Activated naive CD8-positive, alpha-beta T cell treated with anti-CD3 and anti-CD28 coated beads, Interleukin-2, amount 50 U/mL, for 24 hours (primary cell): Measurements from ENCODE around the gene NUB1.

Experiments used
- ATAC-seq: fragments of 150-1000 bp; cut with Tn5 transposase; one replicate; pipeline ENCODE4 v1.10.0; 2021
- DNase-seq: peaks from one replicate; pipeline ENCODE4 v3.0.0; 2021
- H3K27ac Mint-ChIP-seq: one replicate; pipeline ENCODE4 v1.8.0; 2021; ENCODE audit warnings: mild to moderate bottlenecking, mixed read lengths
- H3K27me3 Mint-ChIP-seq: one replicate; pipeline ENCODE4 v1.8.0; 2021; ENCODE audit warnings: mixed read lengths
- H3K36me3 Mint-ChIP-seq: one replicate; pipeline ENCODE4 v1.8.0; 2021; ENCODE audit warnings: low read depth, mixed read lengths
- H3K4me1 Mint-ChIP-seq: one replicate; pipeline ENCODE4 v1.8.0; 2021; ENCODE audit warnings: mixed read lengths
- H3K4me3 Mint-ChIP-seq: one replicate; pipeline ENCODE4 v1.8.0; 2021; ENCODE audit warnings: mild to moderate bottlenecking, moderate library complexity, mixed read lengths
- H3K9me3 Mint-ChIP-seq: one replicate; pipeline ENCODE4 v1.8.0; 2021; ENCODE audit warnings: mixed read lengths

The NUB1 gene

DNA sequence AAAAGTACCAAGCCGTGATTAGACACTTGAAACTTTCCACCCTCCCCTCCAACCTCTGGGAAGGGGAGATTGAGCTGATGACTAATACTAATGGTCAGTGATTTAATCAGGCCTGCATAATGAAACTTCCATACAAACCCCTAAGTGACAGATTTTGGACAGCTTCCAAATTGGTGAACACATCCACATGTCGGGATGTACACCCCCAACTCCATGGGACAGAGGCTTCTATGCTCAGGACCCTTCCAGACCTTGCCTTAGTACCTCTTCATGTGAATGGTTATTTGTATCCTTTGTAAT lies 4.8 kb downstream of the NUB1 start:
- Mint-ChIP-seq H3K9me3 (no peaks in the 10 kb centered on the region), H3K36me3 (peaks cover 34% of the 10 kb centered on the region), H3K4me3 (no peak overlapping the region), H3K27me3 (no peaks in the 10 kb centered on the region), H3K4me1 (peaks cover 63% of the 10 kb centered on the region), H3K27ac (peak overlapping the region; percentile 75)
- ATAC-seq (no peak), DNase-seq (no peak)

DNA sequence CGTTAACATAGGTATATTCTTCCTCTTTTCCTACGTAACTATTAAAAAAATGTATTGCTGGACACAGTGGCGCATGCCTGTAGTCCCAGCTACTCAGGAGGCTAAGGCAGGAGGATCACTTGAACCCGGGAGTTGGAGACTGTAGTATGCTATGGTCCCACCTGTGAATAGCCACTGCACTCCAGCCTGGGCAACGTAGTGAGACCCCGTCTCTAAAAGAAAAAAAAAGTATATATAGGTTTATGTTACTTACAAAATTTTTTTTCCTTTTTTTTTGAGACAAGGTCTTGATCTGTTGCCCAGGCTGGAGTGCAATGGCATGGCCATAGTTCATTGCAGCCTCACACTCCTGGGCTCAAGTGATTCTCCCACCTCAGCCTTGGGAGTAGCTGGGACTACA lies 5.6 kb downstream of the NUB1 start:
- no peak for ATAC-seq
- peaks cover 40% of the 10 kb centered on the region for H3K36me3 Mint-ChIP-seq
- peaks cover 71% of the 10 kb centered on the region for H3K4me1 Mint-ChIP-seq
- H3K27ac Mint-ChIP-seq, result peak overlapping the region; percentile 27
- no peaks in the 10 kb centered on the region for H3K9me3 Mint-ChIP-seq
- H3K27me3 Mint-ChIP-seq, result no peaks in the 10 kb centered on the region
- no peak for DNase-seq
- no peak overlapping the region for H3K4me3 Mint-ChIP-seq

DNA sequence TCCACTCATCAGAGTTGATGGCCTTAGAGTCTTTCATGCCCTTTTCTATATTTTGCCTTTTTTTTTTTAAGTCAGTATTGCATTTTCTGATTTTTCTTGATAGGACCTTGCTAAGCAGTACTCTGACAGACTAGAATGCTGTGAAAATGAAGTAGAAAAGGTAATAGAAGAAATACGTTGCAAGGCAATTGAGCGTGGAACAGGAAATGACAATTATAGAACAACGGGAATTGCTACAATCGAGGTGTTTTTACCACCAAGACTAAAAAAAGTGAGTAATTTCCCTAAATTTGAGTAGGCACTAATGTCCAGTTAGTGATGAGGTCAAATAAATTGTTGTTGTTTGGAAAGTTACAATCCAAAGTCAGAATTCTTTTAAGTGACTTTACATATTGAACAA lies 7.4 kb downstream of the NUB1 start:
- peak overlapping the region; percentile 87 for H3K27ac Mint-ChIP-seq
- peaks cover 67% of the 10 kb centered on the region for H3K4me1 Mint-ChIP-seq
- ATAC-seq (no peak), DNase-seq (no peak)
- H3K9me3 Mint-ChIP-seq, result no peaks in the 10 kb centered on the region
- H3K4me3 Mint-ChIP-seq, result peak overlapping the region; percentile 40
- H3K27me3 Mint-ChIP-seq, result no peaks in the 10 kb centered on the region
- peaks cover 37% of the 10 kb centered on the region for H3K36me3 Mint-ChIP-seq

DNA sequence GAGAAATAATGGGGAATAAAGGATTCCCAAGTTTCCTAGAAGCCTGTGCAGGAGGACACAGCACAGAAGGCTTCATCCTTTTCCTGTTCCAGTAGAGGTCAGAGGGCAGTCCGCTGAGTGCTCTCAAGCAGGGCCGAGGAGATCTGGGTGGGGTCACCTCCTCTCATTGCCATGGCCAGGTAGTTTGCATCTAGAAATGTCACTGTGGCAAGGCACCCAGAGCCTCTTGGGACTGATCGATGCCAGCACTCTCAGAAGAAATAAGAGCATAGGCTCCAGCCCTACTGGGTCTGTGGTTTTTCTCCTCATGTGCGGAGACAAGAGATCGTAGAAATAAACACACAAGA lies 7.9 kb downstream of the NUB1 start:
- H3K4me1 Mint-ChIP-seq, result peaks cover 67% of the 10 kb centered on the region
- no peaks in the 10 kb centered on the region for H3K27me3 Mint-ChIP-seq
- DNase-seq (no peak), ATAC-seq (peak; percentile 35)
- H3K4me3 Mint-ChIP-seq, result peak overlapping the region; percentile 77
- peak overlapping the region; percentile 87 for H3K27ac Mint-ChIP-seq
- H3K9me3 Mint-ChIP-seq, result no peaks in the 10 kb centered on the region
- peaks cover 37% of the 10 kb centered on the region for H3K36me3 Mint-ChIP-seq

DNA sequence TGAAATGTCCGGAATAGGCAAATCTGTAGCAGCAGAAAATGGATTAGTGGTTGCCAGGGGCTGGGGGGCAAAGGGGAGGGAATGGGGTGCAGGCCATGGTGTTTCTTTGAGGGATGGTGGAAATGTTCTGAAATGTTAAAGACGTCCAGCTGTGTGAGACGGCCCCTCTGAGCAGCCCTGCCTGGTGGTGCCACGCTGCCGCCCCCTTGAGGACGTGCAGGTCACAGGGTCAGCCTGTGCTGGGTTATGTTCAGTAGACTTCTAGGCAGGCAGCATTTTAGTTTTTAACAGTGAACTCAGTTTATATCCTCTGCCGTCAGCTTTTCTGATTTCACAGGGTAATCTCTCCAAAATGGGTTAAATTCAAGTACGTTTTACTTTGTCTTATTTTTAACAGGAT lies 9.4 kb downstream of the NUB1 start:
- DNase-seq (peak; percentile 72), ATAC-seq (peak; percentile 44)
- Mint-ChIP-seq H3K4me3 (peak overlapping the region; percentile 56), H3K27ac (peak overlapping the region; percentile 87), H3K36me3 (peaks cover 39% of the 10 kb centered on the region), H3K9me3 (no peaks in the 10 kb centered on the region), H3K4me1 (peaks cover 57% of the 10 kb centered on the region), H3K27me3 (no peaks in the 10 kb centered on the region)

DNA sequence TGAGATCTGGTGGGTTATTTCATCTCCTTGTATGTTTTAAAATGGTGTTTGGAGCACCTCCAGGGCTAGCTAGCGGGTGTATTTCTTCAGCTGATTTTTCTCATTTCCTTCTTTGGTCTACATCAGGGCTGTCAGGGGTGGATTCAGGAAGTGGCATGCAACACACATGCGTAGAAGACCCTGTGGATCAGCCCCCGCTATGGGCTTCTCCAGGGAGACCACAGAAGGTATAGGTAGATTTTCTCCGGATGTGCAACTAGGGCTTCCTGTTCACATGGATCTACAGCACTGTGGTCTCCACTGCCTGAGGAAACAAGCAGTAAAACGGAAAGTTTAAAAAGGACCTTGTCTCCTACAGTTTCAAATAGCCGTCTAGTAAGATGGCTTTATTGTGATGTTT lies 10.4 kb downstream of the NUB1 start:
- DNase-seq, result peak; percentile 55
- Mint-ChIP-seq H3K27ac (peak overlapping the region; percentile 87), H3K9me3 (no peaks in the 10 kb centered on the region), H3K27me3 (no peaks in the 10 kb centered on the region), H3K4me3 (peak overlapping the region; percentile 56), H3K36me3 (peaks cover 35% of the 10 kb centered on the region), H3K4me1 (peaks cover 49% of the 10 kb centered on the region)
- peak; percentile 48 for ATAC-seq

DNA sequence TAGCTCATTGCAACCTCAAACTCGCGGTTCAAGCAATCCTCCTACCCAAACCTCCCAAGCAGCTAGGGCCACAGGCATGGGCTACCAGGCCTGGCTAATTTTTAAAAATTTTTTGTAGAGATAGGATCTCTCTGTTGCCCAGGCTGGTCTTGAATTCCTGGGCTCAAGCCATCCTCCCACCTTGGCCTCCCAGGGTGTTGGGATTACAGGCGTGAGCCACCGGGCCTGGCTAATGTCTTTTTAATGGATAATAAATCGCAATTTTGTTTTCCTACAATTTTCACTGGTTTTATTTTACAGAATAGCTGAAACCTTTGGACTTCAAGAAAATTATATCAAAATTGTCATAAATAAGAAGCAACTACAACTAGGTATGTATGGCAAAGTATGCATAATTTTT lies 10.9 kb downstream of the NUB1 start:
- Mint-ChIP-seq H3K36me3 (peaks cover 34% of the 10 kb centered on the region), H3K4me3 (peak overlapping the region; percentile 6), H3K27me3 (no peaks in the 10 kb centered on the region), H3K27ac (peak overlapping the region; percentile 87), H3K9me3 (no peaks in the 10 kb centered on the region), H3K4me1 (peaks cover 49% of the 10 kb centered on the region)
- DNase-seq (no peak), ATAC-seq (no peak)

DNA sequence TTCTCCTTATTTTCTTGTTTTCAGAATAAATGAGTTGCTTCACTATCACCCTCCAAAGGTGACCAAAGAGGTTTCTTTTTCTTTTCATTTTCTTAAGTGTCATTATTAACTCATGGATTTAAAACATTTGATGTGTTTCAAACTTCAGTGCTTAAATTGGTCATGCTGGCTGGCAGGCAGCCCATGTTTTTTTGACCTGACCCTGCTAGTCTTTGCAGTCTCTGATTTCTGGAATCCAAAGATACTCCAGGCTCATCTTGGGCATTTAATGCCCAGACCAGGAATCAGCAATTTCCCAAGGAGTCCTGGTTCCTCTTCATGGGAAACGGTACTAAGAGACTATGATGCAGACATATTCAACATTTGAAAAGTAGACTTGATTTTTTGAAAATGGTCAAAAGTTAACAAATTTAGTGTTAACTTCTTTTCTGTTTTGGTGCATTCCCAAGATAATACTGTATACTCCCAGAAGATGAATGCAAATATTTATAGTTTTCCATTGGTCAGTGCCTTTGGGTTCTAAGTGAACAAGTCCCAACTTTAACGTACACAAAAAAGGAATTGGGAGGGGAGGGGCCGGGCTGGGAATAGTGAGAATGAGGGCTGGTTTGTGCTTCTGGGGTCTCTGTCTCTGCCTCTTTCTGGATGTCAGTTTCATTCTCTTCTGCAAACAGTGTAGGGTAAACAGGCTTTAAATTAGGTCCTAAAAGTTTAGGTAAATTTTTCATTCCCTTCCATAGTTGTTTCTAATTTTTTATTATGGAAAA lies 19.8 kb downstream of the NUB1 start:
- no peak overlapping the region for H3K27ac Mint-ChIP-seq
- no peaks in the 10 kb centered on the region for H3K9me3 Mint-ChIP-seq
- DNase-seq (no peak), ATAC-seq (no peak)
- H3K36me3 Mint-ChIP-seq, result peaks cover 34% of the 10 kb centered on the region
- no peak overlapping the region for H3K4me3 Mint-ChIP-seq
- no peaks in the 10 kb centered on the region for H3K27me3 Mint-ChIP-seq
- H3K4me1 Mint-ChIP-seq, result no peaks in the 10 kb centered on the region

DNA sequence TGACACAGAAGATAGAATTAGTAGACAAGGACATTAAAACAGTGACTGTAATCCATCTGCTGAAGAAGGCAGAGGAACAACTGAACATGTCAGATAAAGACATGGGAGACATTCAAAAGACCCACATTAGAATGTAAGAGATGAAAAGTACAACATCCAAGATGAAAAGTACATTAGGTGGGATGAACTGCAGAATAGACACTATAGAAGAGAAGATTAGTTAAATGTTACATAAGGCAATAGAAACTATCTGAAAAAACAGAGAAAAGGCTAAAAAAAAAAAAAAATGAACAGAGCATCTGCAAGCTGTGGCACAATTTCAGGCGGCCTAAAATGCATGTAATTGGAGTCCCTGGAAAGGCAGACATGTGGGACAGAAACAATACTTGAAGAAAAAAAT lies 21.6 kb downstream of the NUB1 start:
- no peak overlapping the region for H3K4me3 Mint-ChIP-seq
- H3K36me3 Mint-ChIP-seq, result peaks cover 32% of the 10 kb centered on the region
- no peaks in the 10 kb centered on the region for H3K9me3 Mint-ChIP-seq
- peaks cover 3% of the 10 kb centered on the region for H3K4me1 Mint-ChIP-seq
- H3K27me3 Mint-ChIP-seq, result no peaks in the 10 kb centered on the region
- no peak overlapping the region for H3K27ac Mint-ChIP-seq
- DNase-seq, result no peak
- no peak for ATAC-seq

DNA sequence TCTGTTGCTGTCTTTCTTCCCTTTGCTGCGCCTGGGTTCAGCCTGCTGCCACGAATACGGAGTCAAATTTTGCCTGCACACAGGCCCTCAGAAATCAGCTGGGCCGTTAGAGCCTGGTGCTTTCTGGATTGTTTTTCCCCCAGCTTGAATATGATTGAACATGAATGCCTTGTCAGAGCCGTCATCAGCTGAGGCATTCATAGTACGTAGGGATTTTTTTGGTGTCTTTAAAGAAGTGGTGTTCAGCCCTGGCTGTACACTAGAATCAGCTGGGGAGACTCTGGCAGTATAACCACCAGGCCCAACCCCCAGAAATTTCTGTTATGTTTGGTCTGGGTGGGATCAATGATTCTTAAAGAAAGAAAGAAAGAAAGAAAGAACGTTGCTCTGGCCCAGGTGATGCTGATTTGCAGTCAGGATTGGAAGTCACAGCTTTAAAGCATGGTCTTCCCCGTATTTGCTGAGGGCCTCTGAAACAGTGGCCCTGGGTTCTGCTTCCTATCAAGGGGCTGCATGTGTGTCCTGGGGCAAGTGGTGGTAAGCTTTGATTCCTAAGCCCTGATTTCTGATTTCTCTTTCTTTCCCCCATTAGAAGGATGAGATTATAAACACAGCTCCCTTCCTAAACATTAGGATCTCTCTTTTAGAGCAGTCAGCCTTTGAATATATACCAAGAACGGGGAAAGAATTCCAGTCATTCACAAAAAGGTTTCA lies 24.7 kb downstream of the NUB1 start:
- DNase-seq (no peak), ATAC-seq (no peak)
- Mint-ChIP-seq H3K9me3 (no peaks in the 10 kb centered on the region), H3K27me3 (no peaks in the 10 kb centered on the region), H3K27ac (no peak overlapping the region), H3K36me3 (peaks cover 37% of the 10 kb centered on the region), H3K4me1 (peaks cover 7% of the 10 kb centered on the region), H3K4me3 (no peak overlapping the region)

DNA sequence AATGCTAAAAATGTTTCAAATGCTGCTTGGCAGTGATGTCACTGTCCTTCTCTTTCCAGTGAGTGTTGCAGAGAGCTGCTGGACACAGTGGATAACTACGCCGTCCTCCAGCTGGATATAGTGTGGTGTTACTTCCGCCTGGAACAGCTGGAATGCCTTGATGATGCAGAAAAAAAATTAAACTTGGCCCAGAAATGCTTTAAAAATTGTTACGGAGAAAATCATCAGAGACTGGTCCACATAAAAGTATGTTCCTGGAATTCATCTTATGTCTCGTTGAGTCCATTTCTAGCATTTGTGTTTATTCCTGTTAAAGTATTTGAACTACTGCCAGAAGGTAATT lies 25.2 kb downstream of the NUB1 start:
- H3K27ac Mint-ChIP-seq, result no peak overlapping the region
- H3K27me3 Mint-ChIP-seq, result no peaks in the 10 kb centered on the region
- ATAC-seq, result no peak

DNA sequence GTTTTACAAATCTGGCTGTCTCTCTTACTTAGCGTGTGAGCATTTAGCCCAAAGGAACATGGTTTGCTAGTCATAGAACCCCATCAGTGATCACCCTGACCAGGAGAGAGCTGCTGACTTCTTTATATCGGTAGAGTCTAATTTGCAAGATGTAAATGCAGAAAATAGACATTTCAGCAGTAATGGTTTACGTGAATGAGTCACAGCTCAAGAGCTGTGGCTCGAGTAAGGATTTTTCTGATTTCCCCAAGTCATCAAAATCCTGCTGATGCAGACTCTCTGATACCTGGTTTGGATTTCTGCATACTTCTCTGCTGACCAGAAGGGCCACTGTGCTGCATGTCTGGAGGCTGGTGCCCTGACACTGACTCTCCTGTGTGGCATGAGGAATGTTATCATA lies 25.7 kb downstream of the NUB1 start:
- Mint-ChIP-seq H3K27me3 (no peaks in the 10 kb centered on the region), H3K27ac (no peak overlapping the region), H3K36me3 (peaks cover 29% of the 10 kb centered on the region), H3K9me3 (no peaks in the 10 kb centered on the region), H3K4me3 (no peak overlapping the region), H3K4me1 (peaks cover 7% of the 10 kb centered on the region)
- ATAC-seq, result no peak
- no peak for DNase-seq

More for the DNA sequence above, 25.2 kb downstream of the NUB1 start:
- DNase-seq, result no peak
- Mint-ChIP-seq H3K9me3 (no peaks in the 10 kb centered on the region), H3K4me1 (peaks cover 7% of the 10 kb centered on the region), H3K4me3 (no peak overlapping the region), H3K36me3 (peaks cover 32% of the 10 kb centered on the region)

DNA sequence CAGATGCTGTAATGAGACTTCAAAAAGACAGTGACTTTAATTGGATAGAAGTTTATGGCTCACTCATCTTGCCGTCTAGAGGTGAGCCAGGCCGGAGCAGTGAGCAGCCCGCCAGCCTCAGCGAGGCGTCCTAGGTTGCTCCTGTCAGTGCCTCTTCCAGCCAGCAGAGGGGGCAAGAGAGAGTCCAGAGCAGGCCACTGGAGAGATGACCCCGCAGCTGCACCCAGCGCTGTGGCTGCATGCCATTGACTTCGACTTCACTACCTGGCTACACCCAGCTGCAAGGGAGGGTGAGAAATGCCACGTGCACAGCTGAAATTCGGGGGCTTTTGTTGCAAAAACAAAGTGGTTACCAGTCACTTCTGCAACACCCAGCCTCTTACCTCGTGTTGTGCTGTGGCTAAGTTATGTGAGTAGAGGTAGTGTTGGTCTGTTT lies 26.5 kb downstream of the NUB1 start:
- Mint-ChIP-seq H3K27me3 (no peaks in the 10 kb centered on the region), H3K36me3 (peaks cover 21% of the 10 kb centered on the region), H3K4me3 (no peak overlapping the region), H3K9me3 (no peaks in the 10 kb centered on the region), H3K4me1 (peaks cover 7% of the 10 kb centered on the region), H3K27ac (no peak overlapping the region)
- ATAC-seq (peak; percentile 99), DNase-seq (peak; percentile 81)

DNA sequence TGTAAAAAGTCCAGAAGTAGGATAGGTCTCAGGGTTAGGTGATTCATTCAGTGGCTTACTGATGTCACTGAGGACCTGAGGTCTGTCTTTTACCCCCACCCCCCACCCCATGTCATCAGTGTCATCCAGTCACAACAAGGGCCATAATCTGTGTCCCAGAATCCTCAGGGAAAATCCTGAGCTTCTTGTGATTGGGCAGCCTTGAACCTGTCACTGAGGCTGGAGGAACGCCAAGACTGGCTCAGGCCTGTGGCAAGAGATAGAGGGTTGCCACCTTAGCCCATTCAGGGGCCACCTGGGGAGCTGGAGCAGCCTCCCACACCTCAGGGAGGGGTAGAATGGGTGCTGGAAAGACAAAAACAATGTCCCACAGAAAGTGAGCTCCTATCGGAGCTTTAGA lies 29.7 kb downstream of the NUB1 start:
- H3K9me3 Mint-ChIP-seq, result no peaks in the 10 kb centered on the region
- peaks cover 7% of the 10 kb centered on the region for H3K4me1 Mint-ChIP-seq
- H3K36me3 Mint-ChIP-seq, result peaks cover 20% of the 10 kb centered on the region
- DNase-seq (no peak), ATAC-seq (no peak)
- H3K27ac Mint-ChIP-seq, result no peak overlapping the region
- H3K4me3 Mint-ChIP-seq, result no peak overlapping the region
- H3K27me3 Mint-ChIP-seq, result no peaks in the 10 kb centered on the region

DNA sequence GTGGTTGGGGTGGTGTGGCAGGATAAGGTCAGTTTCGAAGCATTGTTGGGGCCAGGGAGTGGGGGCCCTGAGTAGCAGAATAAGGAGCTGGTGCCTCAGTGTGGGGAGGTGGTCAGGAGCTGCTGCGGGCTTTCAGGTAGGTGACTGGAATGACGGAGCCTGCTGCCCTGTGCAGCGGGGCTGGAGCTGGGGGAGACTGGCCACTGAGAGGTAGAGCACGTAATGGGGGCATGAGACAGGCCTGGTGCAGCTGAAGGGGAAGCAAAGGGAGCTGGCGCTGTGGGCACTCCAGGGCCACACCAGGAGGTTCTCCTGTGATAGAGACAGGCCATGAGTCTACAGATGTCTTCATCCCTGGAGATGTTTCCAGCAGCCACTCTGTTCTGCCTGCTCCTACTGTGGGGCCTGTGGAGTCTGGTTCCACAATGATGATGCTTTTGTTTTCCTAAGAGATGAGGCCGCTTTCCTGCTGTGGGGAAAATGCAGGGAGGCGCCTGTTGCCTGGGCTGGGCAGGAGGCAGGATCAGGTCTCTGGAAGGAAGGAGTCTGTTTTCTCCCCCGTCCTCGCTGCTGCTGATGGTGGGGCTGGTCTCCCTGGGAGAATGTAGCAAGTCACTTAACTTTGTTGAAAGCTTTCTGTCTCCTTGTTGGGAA lies 31.1 kb downstream of the NUB1 start:
- no peak for DNase-seq
- Mint-ChIP-seq H3K4me3 (no peak overlapping the region), H3K27me3 (no peaks in the 10 kb centered on the region), H3K36me3 (peaks cover 20% of the 10 kb centered on the region), H3K9me3 (no peaks in the 10 kb centered on the region), H3K27ac (no peak overlapping the region), H3K4me1 (peaks cover 7% of the 10 kb centered on the region)
- no peak for ATAC-seq
